ELR (cell line): ENCODE data around the gene TBC1D14.

ENCODE experiments used
- DNase-seq: peaks from one replicate; pipeline ENCODE4 v3.0.0-alpha.2; 2015; ENCODE audit warnings: low read depth

The TBC1D14 gene

DNA sequence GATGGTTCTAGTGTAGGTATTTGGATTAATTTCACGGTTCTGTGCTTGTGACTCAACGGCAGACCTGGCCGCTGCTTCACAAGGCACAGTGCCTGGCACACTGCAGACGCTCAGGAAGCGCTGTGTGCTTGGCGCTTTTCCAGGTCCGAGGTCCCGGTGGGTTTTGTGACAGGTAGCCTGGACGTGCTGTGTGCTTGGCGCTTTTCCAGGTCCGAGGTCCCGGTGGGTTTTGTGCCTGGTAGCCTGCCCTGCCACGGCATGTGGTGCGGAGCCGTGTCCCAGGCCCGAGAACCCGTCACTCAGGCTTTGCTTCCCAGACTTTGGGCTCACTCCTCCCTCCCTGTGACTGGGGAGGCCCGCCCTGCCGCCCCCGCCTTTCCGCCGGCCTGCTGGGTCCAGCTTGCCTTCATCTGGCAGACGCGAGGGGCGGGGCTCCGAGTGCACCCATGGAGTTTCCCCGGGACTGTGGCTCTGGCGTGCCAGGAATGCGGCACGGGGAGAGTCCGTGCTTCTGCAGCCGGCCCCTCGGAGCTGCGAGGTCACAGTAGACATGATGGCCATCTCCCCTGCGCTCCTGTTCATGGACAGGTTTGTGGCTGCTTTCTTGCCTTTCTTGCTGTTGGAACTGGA, 44.2 kb downstream of the TBC1D14 start:
- DNase-seq = no peak

DNA sequence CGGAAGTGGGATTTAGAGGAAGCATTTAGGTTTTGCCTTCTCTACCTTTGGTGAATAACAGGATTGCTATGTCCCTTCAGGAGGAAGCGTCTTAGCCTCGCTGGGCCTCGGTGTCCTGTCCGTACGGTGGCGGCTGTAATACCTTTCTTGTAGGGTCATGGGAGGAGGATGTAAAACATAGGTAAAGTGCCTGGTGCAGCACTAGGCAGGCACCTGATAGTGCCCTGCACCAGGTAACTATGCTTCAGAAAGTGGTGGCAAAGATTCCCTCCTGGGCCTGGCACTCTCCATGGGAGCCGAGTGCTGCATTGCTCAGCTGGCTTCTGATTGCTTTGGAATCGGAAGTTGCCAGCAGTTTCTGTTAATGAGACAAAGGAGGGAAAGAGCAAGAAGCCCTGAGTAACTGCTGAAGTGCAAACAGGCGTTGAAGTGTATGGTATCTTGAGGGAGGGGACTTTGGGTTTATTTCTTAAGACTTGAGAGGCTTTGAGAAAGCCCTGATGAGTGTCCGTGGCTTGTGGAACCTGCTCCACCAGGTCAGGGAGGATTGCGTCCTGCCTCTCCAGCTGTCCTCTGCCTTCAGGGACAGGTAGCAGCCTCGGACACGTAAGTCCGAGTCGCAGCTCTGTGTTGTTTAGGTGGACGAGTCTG, 45.8 kb downstream of the TBC1D14 start:
- no peak for DNase-seq

DNA sequence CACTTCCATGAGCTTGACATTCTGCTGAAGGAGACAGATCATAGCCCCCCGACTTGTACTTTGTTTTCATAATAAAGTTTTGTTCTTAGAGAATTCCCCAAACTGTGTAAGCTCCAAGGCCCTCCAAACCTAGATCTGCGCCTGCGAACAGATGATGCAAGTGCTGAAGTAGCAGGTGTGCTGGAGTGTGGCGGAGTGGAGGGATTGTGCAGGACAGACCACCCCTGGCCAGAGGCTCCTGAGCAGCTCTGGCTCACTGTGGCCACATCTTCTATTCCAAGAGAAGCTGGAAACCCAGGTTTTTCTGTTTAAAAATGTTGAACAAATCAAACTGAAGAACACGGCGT, 46.4 kb downstream of the TBC1D14 start:
- no peak for DNase-seq

DNA sequence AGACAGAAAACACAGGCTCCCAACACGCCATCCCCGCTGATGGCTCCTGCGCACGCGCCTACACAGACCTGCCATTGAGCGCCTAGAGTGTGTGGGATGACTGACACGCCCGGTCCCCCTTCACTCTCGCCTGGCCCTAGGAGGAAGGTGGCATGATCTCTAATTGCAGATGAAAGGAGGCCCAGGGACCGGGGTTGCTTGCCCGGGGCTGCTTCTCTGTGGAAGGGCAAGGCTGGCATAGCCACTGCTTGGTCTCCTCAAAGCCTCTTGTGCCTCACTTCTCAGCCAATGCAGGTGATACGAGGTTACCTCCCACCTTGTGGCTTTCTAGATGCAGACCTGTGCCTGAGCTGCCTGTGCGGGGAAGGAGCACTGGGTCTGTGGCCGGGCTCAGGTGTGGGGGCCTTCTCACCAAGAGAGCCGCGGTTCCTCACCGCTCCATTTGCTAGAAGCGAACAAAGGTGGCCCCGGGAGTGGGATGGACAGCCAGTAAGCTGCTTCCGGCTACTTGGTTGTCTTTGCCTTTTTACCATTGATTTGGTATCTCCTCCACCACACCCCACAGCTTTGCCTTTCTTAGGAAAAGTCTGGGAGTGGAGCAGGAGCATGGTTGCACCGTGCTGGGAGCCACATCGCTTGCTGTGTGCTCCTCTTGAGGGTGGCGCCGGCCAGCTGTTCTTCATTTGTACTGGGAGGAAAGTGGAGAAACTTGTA, 47.0 kb downstream of the TBC1D14 start:
- DNase-seq = no peak

DNA sequence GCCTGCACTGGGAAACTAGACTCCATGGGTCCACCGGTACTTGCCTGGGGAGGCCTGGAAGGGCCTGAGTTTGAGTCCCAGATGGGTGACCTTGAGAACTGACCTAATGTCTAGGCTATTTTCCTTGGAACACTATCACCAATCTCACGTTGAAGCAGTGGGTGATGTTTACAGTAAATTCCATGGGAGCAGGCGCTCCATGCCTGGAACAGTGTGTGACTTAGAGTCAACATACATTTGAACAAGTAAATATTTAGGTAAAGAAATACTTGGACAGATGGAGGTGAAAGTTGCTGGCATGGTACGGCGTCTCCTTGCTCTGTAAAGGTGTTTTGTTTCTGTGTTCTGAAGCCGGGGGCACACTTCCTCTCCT, 47.5 kb downstream of the TBC1D14 start:
- DNase-seq = no peak

DNA sequence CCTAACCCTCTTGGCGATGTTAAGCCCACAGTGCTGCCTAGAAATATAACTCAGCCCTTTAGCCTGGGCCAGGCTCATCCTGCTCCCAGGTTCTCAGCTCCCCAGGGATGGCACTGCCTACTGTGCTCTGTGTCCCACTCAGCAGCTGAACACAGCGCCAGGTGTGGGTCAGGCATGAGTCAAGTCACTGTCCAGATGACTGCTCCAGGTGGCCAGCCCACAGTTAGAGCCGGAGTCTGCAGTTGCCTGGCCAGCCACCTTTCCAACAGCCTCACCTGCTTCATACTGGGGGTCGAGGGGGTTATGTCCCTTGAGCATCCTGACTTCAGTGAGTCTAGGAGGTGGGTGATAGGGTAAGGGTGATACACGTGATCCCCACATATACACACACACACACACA, 48.4 kb downstream of the TBC1D14 start:
- DNase-seq = no peak

DNA sequence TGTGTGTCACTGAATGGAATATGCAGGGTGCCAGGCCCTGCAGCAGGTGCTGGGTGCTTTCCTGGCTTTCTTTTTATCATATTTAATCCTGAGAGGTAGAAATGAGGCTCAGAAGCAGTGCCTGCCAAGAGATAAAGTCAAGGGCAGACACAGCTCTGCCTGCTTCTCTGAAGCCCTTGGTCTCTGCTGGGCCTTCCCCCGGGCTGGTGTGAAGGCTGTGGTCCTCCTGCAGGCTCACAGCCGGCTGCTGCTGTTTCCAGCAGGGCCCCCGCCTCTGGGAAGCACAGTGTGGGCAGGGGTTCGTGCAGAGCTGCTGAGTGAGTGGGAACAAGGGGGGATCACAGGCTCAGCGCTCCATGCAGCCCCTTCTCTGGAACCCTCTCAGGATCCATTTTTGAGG, 49.6 kb downstream of the TBC1D14 start:
- no peak for DNase-seq

DNA sequence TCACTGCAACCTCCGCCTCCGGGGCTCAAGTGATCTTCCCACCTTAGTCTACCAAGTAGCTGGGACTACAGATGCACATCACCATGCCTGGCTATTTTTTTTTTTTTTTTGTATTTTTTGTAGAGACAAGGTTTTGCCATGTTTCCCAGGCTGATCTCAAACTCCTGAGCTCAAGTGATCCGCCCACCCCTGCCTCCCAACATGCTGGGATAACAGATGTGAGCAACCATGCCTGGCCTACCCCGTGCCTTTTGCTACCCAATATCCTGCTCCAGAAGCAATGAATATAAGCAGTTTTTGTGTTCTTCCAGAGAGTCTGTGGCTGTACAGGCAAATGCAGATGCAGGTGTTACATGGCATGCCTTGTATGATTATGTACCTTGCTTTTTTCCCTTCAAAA, 50.5 kb downstream of the TBC1D14 start:
- no peak for DNase-seq

DNA sequence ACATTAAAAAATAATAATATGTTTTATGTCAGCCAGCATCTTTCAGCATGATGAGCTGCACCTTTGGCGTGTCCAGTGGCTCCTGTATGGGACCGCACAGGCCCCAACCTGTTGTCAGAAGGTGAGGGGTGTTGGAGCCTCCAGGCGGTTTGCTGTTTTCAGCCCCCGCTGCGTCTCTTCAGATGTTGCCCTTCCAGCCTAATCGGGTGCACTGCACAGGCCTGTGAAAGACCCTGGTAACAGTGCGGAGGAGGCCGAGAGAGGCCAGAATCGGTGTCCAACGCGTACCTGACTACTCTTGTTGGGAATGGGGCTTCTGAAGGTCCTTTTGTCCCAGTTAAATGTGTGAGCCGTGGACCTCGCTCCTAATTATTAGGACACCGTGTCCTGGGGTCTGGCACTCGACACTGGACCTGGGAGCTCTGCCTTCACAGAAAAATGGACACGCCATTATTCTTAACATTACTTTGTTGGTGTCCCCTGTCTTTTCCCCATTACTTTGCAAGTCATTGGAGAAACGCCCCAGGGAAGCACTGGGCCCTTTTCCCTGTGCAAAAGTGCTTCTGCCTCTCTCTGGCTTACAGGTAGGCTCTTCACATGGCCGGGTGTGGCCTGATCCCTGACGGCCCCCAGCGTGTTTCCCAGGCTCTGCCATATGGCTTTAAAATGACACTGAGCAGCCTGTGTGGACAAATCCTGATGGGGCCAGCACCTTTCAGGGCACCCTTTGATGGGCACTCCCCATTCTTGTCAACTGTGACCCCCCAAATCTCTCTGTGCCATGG, 51.2 kb downstream of the TBC1D14 start:
- DNase-seq = no peak

DNA sequence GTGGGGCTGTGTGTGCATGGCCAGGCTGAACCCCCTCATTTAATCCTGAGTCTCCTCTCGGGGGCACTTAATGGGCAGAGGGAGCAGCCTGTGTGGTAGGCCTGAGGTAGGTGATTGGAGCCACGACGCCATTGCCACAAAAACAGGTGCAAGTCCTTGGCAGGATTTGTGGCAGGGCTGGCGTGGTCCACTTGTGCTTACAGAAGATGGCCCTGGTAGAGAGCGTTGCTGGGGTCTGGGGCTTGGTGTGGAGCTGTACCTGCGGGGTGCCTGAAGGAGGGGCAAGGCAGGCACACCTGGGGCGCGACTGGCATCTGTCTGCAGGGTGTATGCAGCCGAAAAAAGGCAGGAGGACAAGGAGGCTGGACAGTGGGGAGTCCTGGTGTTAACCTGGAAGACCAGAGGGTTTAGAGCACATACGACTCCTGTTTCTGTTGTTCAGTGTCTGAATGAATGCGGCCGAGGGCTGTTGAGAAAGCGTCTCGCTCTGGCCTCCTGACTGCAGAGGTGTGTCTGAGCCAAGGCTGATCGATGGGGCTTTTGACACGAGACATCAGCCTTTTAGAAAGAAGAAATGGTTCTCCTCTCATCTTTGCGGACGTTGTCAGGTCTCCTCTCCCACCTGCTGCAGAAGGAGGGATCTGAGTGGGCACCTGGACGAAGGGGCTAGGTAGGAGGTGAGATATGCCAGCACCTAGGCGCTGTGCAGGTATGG, 52.0 kb downstream of the TBC1D14 start:
- DNase-seq = no peak

DNA sequence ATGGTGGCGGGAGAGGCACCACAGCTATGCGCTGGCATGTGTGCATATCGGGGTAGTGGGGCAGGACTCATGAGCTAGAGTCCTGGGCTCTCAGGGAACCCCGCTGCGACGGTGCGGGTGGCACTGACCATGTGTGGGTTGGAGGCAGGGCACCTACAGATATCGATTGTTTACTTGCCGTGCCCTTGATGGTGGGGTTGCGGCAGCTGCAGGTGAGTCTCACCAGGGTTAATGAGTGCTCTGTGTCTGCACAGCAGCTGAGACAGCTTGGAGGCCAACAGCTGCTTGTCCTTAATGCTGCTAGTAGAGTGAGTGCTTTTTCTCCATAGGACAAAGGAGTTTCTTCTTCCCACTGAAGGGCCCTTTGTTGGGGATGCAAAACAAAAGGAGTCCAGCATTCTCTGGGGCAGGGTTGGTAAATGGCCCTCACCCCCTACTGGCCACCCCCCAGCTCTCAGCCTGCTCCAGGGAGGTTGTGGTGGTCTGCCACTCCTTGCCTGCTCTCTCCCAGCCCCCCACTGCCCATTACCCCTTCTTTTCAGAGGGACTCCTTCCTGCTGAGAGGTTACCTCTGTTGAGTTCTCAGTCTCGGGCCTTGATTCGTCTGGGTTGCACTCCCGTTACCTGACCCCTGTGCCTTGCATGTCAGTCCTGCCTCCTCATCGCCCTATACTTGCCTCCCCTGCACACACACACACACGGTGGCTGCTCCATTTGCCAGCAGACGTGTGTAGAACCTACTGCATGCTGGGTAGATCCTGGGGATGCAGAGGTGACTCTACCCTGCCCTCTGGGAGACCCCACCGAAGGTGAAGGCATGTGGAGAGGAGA, 52.8 kb downstream of the TBC1D14 start:
- no peak for DNase-seq

DNA sequence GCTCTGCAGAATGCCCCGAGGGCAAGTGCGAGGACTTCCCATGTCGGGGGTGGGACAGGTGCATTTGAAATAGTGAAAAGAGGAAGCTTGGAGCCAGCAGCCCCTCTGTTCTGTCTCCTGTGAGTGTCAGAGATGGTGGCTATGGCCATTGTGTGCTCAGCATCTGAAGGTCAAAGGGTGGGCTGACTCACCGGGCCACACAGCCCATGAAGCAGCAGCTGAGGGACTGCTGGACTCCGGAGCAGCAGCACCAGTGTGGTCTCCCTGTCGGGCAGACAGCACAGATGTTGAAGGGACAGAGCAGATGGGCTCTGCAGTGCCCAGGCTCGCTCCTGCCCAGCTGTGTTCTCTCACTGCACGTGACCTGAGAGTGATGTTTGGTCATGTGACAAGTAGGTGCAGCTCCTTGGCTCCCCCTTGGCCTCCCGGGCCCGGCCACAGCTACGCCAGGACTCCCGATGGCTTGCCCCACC, 53.5 kb downstream of the TBC1D14 start:
- DNase-seq = peak; percentile 41

DNA sequence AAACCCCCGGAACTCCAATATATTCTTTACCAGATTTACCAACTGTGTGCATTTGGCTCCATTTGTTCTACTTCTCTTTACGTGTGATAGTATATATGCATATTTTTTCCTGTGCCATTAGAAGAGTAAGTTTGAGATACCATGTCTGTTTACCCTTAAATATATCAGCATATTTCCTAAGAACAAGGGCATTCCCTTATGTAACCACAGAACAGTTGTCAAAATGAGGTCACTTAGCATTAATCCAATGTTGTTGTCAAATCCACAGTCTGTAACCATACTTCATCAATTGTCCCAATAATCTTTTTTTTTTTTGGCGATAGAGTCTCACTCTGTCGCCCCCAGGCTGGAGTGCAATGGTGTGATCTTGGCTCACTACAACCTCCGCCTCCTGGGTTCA, 55.2 kb downstream of the TBC1D14 start:
- DNase-seq = no peak

DNA sequence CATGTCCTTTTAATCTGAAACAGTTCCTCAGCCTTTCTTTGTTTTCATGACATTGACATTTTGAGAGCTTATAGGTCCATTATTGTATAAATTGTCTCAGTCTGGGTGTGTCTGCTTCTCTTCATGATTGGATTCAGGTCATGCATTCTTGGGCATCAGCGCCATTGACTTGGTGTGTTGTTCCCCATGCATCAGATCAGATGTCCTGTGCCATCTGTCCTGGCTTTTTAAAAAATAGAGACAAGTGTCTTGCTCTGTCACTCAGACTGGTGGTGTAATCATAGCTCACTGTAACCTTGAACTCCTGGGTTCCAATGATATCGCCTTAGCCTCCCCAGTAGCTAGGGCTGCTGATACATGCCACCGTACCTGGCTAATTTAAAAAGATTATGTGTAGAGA, 55.7 kb downstream of the TBC1D14 start:
- no peak for DNase-seq

DNA sequence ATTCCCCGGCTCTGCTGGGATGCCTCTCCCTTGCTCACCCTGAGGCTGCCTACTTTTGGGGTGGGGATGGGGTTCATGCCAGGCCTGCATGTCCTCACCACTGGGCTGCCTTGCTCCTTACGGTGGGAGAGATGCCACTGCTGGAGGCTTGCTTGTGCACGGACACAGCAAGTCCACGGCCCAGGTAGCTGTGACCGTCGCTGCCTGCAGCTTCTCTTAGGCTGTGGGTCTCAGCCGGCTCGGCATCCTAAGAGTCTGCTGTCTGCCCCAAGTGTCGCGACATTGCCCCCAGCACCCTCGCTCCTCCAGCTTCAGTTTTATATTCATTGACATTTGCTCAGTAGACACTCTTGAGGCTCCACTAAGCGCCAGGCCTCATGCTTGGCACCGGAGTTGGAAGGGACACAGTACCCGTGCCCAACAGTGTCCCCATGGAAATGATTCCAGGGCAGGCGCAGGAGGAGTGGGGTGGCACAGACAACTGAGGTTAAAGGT, 58.3 kb downstream of the TBC1D14 start:
- DNase-seq = no peak

DNA sequence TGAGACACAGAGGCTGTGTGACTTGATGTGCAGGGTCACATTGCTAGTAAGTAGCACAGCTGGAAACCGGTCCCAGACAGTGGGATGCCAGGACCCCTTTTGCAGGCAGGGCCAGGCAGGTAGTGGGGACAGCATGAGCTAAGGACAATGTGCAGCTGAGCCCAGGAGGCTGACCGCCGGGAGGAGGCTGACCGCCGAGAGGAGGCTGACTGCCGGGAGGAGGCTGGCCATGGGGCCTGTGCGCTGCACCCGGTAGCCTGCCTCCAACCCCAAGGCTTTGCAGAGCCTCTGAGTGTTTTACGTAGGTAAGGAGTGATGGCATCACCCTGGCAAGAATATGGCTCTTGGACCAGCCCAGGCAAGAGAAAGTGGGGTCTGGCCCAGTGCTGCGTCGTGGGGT, 58.9 kb downstream of the TBC1D14 start:
- DNase-seq = no peak

DNA sequence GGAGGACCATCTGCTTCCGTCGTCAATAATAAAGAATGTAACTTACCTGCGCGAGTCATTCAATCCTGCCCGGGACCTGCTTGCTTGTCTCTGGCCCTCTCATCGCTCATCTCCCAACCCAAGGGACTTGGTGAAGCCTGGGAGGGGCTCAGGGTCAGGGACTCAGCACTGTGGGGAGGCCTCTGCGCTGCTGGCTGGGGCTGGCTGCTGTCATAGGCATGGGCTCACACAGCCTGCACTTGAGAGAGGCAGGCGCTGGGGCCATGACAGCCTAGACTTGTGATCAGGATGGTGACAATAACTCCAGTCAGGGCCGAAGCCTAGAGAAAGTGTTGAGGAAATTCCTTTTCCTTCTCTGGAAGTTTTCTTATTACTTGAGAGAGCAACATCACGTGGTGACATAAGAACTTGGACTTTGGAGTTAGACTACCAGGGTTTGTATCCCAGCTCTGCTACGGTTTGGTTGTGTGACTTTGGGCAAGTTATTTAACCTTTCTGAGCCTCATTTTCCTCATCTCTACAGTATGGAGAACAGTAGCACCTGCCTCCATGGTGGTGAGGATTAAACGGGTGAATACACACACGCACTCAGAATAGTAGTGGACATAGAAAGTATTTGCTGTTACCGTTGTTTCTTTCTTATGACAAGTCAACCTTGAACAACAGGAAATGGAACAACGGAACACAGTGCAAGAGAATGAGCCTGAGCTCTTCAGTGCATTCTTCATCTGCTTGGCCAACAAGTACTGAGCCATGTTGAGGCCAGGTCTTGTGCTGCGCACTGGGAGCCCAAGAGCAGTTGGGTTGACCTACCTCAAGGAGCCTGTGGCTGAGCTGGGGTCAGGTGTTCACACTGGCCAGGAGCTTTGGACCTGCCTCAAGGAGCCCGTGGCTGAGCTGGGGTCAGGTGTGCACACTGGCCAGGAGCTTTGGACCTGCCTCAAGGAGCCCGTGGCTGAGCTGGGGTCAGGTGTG, 60.5 kb downstream of the TBC1D14 start:
- no peak for DNase-seq

DNA sequence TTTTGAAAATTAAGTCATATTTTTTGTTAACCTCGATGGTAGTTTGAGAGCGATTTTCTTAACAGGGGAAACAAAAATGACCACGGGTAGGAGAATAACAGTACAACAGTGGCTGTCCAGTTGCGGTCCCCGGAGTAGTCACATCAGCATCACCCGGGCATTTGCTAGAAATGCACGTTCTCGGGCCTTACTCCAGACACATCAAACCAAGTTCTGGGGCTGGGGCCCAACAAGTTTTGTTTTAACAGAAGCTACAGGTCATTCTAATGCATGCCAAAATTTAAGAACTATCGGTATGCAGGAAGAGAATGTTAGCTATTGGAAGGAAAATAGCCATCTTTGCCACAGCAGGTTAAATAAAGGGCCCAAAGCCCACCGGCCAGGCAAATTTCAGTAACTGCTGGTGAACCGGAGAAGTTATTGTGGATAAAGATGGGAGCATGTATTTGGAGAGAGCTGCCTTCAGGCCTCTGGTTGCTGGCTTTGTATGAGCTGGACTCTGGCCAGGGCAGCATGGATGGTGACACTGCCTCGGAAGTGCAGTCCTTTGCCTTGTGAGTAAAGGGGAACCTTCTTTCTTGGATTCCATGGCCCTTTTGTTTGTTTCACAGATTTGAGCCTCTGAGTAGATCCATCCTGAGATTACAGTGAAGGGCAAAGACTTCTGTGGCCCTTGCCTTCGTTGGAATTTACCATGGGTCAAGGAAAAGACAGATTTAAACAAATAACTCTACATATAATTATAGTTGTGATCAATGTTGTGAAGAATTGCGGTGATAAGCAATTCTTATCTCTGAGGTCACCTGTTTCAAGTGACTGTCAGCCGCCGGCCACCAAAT, 62.1 kb downstream of the TBC1D14 start:
- DNase-seq = no peak

DNA sequence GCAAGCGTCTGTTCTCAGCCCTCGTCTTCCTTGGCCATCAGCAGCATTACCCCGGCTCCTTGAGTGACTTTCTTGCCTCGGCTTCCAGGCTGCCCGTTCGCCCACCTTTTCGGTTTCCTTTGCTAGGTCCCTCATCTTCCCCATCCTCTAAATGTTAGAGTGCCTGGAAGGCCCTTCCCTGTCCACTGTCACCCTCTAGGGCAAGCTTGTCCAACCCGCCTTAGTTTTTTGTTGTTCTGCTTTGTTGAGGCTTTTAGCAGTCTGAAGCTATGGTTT, 62.7 kb downstream of the TBC1D14 start:
- no peak for DNase-seq
